ENCODE measurements around the gene RAPGEF5. TPM values are rescaled to one million over a fixed set of nuclear protein-coding genes. Genes with fewer than 3 reads are reported as not detected.

RAPGEF5 gene
- polyA plus RNA-seq, 1 donor (not counting 4 experiments of a cell fraction or from before 2014, with no cell fraction given) = 2.1 TPM

- Histone ChIP-seq H3K36me3 (ENCODE audit: control insufficient read depth in 2 of 2, extremely low read depth in 1 of 2, insufficient read depth in 2 of 2, low read length in 2 of 2) (no peaks in the 10 kb centered on the region), H3K4me2 (ENCODE audit: control insufficient read depth, extremely low read depth, insufficient read depth, low read depth, low read length) (no peak overlapping the region), H3K4me1 (ENCODE audit: control insufficient read depth, extremely low read depth, insufficient read depth, low read length) (peaks cover 6% of the 10 kb centered on the region), H4K20me1 (ENCODE audit: control insufficient read depth, extremely low read depth, insufficient read depth, low read length) (no peaks in the 10 kb centered on the region), H3K9me1 (ENCODE audit: control insufficient read depth, extremely low read depth, insufficient read depth, low read length) (no peaks in the 10 kb centered on the region), H3K79me2 (ENCODE audit: control insufficient read depth, insufficient read depth, low read length) (no peaks in the 10 kb centered on the region), H3K27me3 (ENCODE audit: control insufficient read depth, extremely low read depth, insufficient read depth, low read length) (no peaks in the 10 kb centered on the region), H3K9me3 (ENCODE audit: control insufficient read depth, low read depth, low read length) (no peaks in the 10 kb centered on the region), H3K27ac (ENCODE audit: control insufficient read depth, insufficient read depth, low read length) (no peak overlapping the region), H3K4me3 (ENCODE audit: control insufficient read depth in 2 of 3, extremely low read depth in 1 of 3, insufficient read depth in 2 of 3, low read depth in 1 of 3, low read length in 3 of 3) (no peak overlapping the region), H3K9ac (ENCODE audit: control insufficient read depth, extremely low read depth, insufficient read depth, low read length) (no peak overlapping the region), H2AFZ (ENCODE audit: control insufficient read depth, low read length) (no peak overlapping the region)
- TF ChIP-seq EZH2 (IDR thresholded peaks at IDR 0.05; ENCODE audit: low read length) (no peak), CTCF (optimal IDR thresholded peaks at IDR 0.05 in 1 of 3, IDR thresholded peaks at IDR 0.05 in 1 of 3, conservative IDR thresholded peaks at IDR 0.05 in 1 of 3; ENCODE audit: extremely low read depth in 1 of 3, insufficient read depth in 2 of 3, low read length in 3 of 3) (no peak)
- DNase-seq (ENCODE audit: low read depth, low spot score) (no peak), FAIRE-seq (no peak)
- dilution Hi-C loops (cut with MboI; ENCODE audit: extremely low pct_ligation_motif_present, low sequenced_read_pairs) = no loop called here
These were observed 177.5 kb downstream of the RAPGEF5 start for GRCh38 chr7:22179442-22179879.

GRCh38 chr7:22178735-22179134 lies 178.2 kb downstream of the RAPGEF5 start:
- Histone ChIP-seq H3K9ac (ENCODE audit: control insufficient read depth, extremely low read depth, insufficient read depth, low read length) (no peak overlapping the region), H3K27ac (ENCODE audit: control insufficient read depth, insufficient read depth, low read length) (no peak overlapping the region), H3K4me2 (ENCODE audit: control insufficient read depth, extremely low read depth, insufficient read depth, low read depth, low read length) (no peak overlapping the region), H3K9me1 (ENCODE audit: control insufficient read depth, extremely low read depth, insufficient read depth, low read length) (no peaks in the 10 kb centered on the region), H3K4me1 (ENCODE audit: control insufficient read depth, extremely low read depth, insufficient read depth, low read length) (peaks cover 13% of the 10 kb centered on the region), H2AFZ (ENCODE audit: control insufficient read depth, low read length) (no peak overlapping the region), H4K20me1 (ENCODE audit: control insufficient read depth, extremely low read depth, insufficient read depth, low read length) (no peaks in the 10 kb centered on the region), H3K9me3 (ENCODE audit: control insufficient read depth, low read depth, low read length) (no peaks in the 10 kb centered on the region), H3K27me3 (ENCODE audit: control insufficient read depth, extremely low read depth, insufficient read depth, low read length) (no peaks in the 10 kb centered on the region), H3K36me3 (ENCODE audit: control insufficient read depth in 2 of 2, extremely low read depth in 1 of 2, insufficient read depth in 2 of 2, low read length in 2 of 2) (no peaks in the 10 kb centered on the region), H3K4me3 (ENCODE audit: control insufficient read depth in 2 of 3, extremely low read depth in 1 of 3, insufficient read depth in 2 of 3, low read depth in 1 of 3, low read length in 3 of 3) (no peak overlapping the region), H3K79me2 (ENCODE audit: control insufficient read depth, insufficient read depth, low read length) (no peaks in the 10 kb centered on the region)
- no peak for FAIRE-seq
- no peak for TF ChIP-seq EZH2 (IDR thresholded peaks at IDR 0.05; ENCODE audit: low read length)
- no peak for TF ChIP-seq CTCF (optimal IDR thresholded peaks at IDR 0.05 in 1 of 3, IDR thresholded peaks at IDR 0.05 in 1 of 3, conservative IDR thresholded peaks at IDR 0.05 in 1 of 3; ENCODE audit: extremely low read depth in 1 of 3, insufficient read depth in 2 of 3, low read length in 3 of 3)
- dilution Hi-C loops (cut with MboI; ENCODE audit: extremely low pct_ligation_motif_present, low sequenced_read_pairs) = no loop called here
- no peak for DNase-seq (ENCODE audit: low read depth, low spot score)

Data from keratinocyte (primary cell).